Measurements from ENCODE around the gene EEF1AKMT4.

The EEF1AKMT4 gene

DNA sequence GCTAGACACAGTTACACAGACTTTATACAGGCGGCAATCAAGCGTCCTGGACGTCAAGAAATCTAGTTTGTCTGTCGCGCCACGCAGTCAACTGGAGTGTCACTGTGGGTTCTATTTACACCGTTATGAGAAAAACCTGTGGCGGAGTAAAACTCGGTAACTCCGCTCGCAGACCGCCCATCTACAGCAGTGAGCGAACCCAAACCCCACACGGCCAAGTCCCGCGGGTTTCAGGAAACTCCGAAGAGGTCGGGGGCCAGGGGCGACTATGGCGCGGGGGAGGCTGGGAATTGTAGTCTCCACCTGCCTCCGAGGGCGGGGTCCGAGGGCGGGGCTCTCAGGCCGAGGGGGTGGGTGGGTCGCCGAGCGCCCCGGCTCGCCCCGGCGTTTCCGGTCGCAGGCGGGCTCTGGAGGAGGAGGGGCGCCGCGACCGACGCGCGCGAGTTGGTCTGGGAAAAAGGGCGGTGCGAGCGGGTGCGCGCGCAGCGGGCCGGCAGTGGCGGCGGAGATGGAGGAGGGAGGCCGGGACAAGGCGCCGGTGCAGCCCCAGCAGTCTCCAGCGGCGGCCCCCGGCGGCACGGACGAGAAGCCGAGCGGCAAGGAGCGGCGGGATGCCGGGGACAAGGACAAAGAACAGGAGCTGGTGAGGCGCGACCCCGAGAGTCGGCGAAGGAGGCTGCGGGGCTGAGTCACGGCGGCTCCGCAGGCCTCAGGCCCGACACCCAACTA, 49.5 kb downstream of the EEF1AKMT4 start, which contains the start of gene PSMD2:
Gene PSMD2, plus strand, starts transcription at position 483 of the 729 bp plus-strand sequence. Its CDS starts 26 bp downstream, at position 509.
- peaks cover 35% of the 10 kb centered on the region for H3K36me3 ChIP-seq (ENCODE audit: control insufficient read depth, insufficient read depth, low read length)
- peak within 1 kb of the TSS; percentile 95 for H3K4me3 ChIP-seq (ENCODE audit: low read length)
- H3K27me3 ChIP-seq (ENCODE audit: control insufficient read depth, insufficient read depth, low read length): no peaks in the 10 kb centered on the region
- peaks cover 10% of the 10 kb centered on the region for H3K4me1 ChIP-seq (ENCODE audit: control insufficient read depth, insufficient read depth, low read length)
- peak within 1 kb of the TSS; percentile 87 for H3K27ac ChIP-seq (ENCODE audit: low read depth, low read length)
- H3K9ac ChIP-seq (ENCODE audit: low read length): peak within 1 kb of the TSS; percentile 74

DNA sequence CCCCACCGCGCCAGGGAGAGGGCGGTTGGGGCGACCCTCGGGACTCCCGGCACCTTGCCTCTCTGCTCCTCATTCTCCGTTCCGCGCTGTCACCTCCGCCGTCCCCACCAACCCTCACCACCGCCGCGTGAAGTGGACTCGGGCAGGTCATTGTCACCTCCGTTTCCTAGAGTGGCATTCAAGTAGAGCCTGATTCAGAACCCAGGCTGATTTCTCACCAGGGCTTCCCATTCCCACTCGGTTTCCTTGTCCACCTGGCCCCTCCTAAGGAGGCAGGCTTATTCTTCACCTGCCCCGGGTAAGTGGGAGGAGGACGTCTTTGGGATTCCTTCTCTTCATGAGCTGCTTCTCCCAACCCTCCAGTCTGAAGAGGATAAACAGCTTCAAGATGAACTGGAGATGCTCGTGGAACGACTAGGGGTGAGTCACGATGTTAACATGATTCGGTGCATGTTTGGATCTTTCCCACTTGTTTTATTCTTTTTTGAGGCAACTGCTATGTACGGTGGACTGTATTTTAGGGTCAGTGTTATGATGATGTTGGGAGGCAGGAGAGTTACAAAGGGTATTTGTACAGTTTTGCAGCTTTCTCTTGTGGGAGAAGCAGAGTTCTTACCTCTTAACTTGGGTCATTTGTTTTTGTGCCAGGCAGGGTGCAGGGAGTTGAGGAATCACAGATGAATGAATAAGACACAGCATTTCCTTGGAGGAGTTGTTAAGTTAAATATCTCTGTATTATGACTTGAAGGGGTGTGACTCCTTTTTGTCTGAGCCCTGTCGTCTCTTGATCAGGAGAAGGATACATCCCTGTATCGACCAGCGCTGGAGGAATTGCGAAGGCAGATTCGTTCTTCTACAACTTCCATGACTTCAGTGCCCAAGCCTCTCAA, 50.3 kb downstream of the EEF1AKMT4 start:
- Histone ChIP-seq H3K27ac (ENCODE audit: low read depth, low read length) (peak overlapping the region; percentile 57), H3K9ac (ENCODE audit: low read length) (peak overlapping the region; percentile 74), H3K36me3 (ENCODE audit: control insufficient read depth, insufficient read depth, low read length) (peaks cover 43% of the 10 kb centered on the region), H3K4me3 (ENCODE audit: low read length) (peak overlapping the region; percentile 95), H3K4me1 (ENCODE audit: control insufficient read depth, insufficient read depth, low read length) (peaks cover 10% of the 10 kb centered on the region), H3K27me3 (ENCODE audit: control insufficient read depth, insufficient read depth, low read length) (no peaks in the 10 kb centered on the region)

DNA sequence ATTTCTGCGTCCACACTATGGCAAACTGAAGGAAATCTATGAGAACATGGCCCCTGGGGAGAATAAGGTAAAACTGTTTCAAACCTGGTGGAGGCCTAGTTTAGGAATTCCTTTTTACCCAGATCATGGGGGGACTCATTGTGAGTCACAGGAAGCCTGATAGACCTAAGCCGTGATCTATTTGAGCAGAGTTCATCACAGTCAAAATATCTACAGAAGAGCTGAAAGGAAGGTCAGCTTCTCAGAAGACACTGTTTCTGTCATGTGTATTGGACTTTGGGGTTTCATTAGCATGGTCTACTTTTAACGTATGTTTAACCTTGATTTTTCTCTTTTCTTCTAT, 50.9 kb downstream of the EEF1AKMT4 start:
- Histone ChIP-seq H3K36me3 (ENCODE audit: control insufficient read depth, insufficient read depth, low read length) (peaks cover 43% of the 10 kb centered on the region), H3K27me3 (ENCODE audit: control insufficient read depth, insufficient read depth, low read length) (no peaks in the 10 kb centered on the region), H3K9ac (ENCODE audit: low read length) (no peak overlapping the region), H3K4me1 (ENCODE audit: control insufficient read depth, insufficient read depth, low read length) (peaks cover 10% of the 10 kb centered on the region), H3K4me3 (ENCODE audit: low read length) (peak overlapping the region; percentile 95), H3K27ac (ENCODE audit: low read depth, low read length) (no peak overlapping the region)

DNA sequence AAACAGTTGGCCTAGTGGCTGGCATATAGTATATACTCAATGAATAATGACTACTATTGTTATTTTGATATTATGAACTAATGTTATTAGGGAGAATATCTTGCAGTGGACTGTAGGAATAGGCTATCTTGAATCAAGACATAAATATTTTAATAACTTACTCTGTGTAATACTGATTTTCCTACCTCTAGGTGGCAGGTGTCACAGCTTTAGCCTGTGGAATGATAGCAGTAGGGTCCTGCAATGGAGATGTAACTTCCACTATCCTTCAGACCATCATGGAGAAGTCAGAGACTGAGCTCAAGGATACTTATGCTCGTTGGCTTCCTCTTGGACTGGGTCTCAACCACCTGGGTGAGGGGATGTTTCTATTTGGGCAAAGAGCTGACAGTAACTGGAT, 56.1 kb downstream of the EEF1AKMT4 start:
- H3K4me1 ChIP-seq (ENCODE audit: control insufficient read depth, insufficient read depth, low read length): no peaks in the 10 kb centered on the region
- H3K36me3 ChIP-seq (ENCODE audit: control insufficient read depth, insufficient read depth, low read length): peaks cover 69% of the 10 kb centered on the region
- no peak overlapping the region for H3K4me3 ChIP-seq (ENCODE audit: low read length)
- no peak overlapping the region for H3K9ac ChIP-seq (ENCODE audit: low read length)
- H3K27ac ChIP-seq (ENCODE audit: low read depth, low read length): no peak overlapping the region
- H3K27me3 ChIP-seq (ENCODE audit: control insufficient read depth, insufficient read depth, low read length): no peaks in the 10 kb centered on the region

DNA sequence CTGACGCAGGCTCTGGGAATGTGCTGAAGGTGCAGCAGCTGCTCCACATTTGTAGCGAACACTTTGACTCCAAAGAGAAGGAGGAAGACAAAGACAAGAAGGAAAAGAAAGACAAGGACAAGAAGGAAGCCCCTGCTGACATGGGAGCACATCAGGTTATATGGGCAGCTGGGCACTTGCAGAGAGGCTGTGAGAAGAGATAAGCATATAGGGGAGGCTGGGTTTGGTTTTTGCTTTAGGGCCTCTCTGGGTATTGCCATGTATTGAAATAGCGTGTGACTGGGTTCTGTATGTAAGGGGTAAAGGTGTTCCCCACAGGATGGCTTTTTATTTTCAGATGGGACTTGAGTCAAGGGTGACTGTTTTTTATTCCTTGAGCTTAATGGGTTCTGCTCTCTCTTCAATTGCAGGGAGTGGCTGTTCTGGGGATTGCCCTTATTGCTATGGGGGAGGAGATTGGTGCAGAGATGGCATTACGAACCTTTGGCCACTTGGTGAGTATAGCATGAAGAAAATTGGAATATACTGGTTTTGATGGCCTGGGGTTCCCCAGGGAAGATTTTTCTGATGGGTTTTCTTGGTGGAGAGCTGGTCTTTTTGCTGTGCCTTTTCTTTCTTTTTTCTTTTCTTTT, 57.0 kb downstream of the EEF1AKMT4 start:
- no peak overlapping the region for H3K9ac ChIP-seq (ENCODE audit: low read length)

DNA sequence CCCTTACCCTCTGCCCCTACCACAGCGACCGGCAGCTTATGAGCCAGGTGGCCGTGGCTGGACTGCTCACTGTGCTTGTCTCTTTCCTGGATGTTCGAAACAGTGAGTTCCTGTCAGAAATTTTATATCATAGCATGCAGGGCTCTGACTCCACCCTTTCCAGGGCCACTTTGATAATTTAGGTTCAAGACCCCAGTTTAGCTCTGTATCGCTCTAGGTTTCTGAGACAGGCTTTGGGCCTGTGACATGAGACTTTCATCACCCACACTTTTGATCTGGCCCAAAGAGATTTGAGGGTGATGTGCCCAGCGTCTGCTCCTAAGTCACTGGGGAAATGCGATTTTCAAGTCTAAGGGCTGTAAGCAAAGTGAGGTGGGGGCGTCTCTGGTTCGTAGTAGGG, 58.4 kb downstream of the EEF1AKMT4 start:
- Histone ChIP-seq H3K9ac (ENCODE audit: low read length) (no peak overlapping the region), H3K27me3 (ENCODE audit: control insufficient read depth, insufficient read depth, low read length) (no peaks in the 10 kb centered on the region), H3K4me1 (ENCODE audit: control insufficient read depth, insufficient read depth, low read length) (no peaks in the 10 kb centered on the region), H3K36me3 (ENCODE audit: control insufficient read depth, insufficient read depth, low read length) (peaks cover 49% of the 10 kb centered on the region), H3K4me3 (ENCODE audit: low read length) (no peak overlapping the region), H3K27ac (ENCODE audit: low read depth, low read length) (no peak overlapping the region)

More for the DNA sequence above, 57.0 kb downstream of the EEF1AKMT4 start:
- H3K27ac ChIP-seq (ENCODE audit: low read depth, low read length): no peak overlapping the region
- no peaks in the 10 kb centered on the region for H3K4me1 ChIP-seq (ENCODE audit: control insufficient read depth, insufficient read depth, low read length)
- no peaks in the 10 kb centered on the region for H3K27me3 ChIP-seq (ENCODE audit: control insufficient read depth, insufficient read depth, low read length)
- H3K36me3 ChIP-seq (ENCODE audit: control insufficient read depth, insufficient read depth, low read length): peaks cover 62% of the 10 kb centered on the region
- no peak overlapping the region for H3K4me3 ChIP-seq (ENCODE audit: low read length)
